CD4-positive, alpha-beta T cell treated with Interferon gamma for 1 hour (primary cell): Measurements from ENCODE around the gene EYA2.

ENCODE experiments used
- DNase-seq: peaks from one replicate; pipeline ENCODE4 v3.0.0-alpha.2; 2020

Gene EYA2

DNA sequence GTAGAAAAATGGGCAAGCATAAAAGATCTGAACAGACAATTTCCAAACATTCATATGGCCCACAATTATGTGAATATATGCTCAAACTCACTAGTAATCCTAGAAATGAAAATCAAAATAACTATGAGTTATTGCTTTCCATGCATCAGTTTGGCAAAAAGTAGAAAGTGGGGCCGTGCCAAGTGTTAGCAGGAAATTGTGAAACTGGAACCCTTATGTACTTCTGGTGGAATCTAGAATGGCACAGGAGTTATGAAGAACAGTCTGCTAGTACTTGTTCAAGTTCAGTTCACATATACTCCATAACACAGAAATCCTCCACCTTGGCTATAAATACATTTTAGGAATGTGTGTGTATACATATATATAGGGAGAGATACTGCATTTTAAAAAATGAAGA lies 89.8 kb downstream of the EYA2 start:
- DNase-seq, result no peak

GRCh38 chr20:46985250-46985649 lies 90.6 kb downstream of the EYA2 start:
- no peak for DNase-seq

GRCh38 chr20:46985671-46986070 lies 91.0 kb downstream of the EYA2 start:
- no peak for DNase-seq

DNA sequence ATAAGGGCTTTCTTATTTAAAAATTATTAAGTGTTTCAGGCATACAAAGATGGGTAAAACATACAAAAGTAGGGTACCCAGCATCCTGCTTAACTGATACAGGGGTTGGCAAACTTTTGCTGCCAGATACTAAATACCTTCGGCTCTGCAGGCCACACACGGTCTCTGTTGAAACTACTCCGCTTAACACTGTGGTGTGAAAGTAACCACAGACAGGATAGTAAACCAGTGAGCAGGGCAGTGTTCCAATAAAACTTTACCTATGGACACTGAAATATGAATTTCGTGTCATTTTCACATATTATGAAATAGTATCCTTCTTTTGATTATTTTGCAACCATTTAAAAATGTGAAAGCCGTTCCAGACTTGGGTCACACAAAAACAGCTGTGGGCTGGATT lies 92.4 kb downstream of the EYA2 start:
- no peak for DNase-seq

GRCh38 chr20:46990017-46990595 lies 95.5 kb downstream of the EYA2 start:
- DNase-seq, result no peak

- DNase-seq, result no peak
Measured at GRCh38 chr20:46990596-46991104, 96.0 kb downstream of the EYA2 start.

DNA sequence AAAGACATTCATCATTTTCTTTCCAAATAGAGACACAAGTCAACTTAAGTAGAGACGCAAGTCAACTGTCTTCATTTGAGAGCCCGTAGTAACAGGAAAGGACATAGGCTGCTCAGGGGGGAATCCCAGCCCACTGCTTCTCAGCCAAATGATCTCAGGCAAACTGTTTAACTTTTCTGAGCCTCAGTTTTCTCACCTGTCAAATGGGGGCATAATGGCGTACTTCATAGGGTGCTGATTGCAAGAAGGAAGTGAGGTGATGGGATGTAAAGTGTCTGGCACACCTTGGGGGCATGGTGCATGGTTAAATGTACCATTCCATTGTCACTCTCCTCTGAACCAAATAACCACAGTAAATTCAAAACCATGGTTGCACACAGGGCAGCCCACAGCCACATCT lies 96.5 kb downstream of the EYA2 start:
- no peak for DNase-seq

DNA sequence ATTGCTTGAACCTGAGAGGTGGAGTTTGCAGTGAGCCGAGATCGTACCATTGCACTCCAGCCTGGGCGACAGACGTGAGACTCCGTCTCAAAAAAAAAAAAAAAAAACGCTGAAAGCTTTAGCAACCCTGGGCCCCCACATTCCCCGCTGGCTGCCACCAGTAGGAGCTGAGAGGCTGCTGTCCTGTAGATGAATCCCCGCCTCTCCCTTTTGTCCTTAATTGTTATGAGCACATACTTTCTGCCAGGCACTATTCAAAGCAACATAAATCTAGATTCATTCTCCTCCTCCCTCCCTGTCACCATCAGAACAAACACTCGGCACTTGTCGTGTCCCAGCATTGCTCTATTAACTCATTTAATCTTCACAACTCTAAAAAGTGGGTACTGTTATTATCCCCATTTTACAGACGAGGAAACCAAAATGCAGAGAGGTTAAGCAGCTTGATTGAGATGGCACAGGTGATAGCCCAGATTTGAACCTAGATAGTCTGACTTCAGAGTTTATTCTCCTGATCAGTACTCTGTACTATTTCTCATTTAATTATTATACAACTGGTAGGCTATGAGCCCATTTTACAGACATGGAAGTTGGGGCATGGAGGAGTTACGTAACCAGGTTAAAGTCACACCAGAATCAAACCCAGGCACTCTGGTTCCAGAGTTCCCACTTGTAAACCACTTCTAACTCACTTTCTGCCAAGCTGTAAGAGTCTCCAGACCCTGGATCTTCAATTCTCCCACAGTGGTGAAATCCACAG lies 97.4 kb downstream of the EYA2 start:
- DNase-seq, result no peak

GRCh38 chr20:46992640-46993035 lies 98.0 kb downstream of the EYA2 start:
- DNase-seq, result no peak

- no peak for DNase-seq
Measured at GRCh38 chr20:46993465-46994095, 98.9 kb downstream of the EYA2 start.

- DNase-seq, result no peak
Measured at GRCh38 chr20:46994341-46994740, 99.7 kb downstream of the EYA2 start.

GRCh38 chr20:46995561-46996142 lies 101.0 kb downstream of the EYA2 start:
- DNase-seq, result no peak

DNA sequence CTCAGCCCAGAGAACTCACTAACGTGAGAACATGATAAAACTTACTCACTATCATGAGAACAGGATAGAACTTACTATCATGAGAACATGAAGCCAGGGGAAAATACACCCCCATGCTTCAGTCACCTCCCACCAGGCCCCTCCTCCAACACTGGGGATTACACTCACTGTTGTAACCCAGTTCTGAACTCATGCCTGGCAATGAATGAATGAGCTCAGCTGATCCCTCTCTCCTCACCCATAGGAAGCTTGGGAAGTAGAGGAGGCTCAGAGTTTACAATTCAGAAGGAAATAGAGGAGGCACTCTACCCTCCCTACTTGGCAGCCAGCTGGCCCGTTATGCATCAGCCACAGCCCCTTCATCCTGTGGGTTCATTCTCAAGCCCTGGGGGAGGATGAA lies 102.5 kb downstream of the EYA2 start:
- DNase-seq, result no peak

- no peak for DNase-seq
Measured at GRCh38 chr20:46998477-46999240, 104.0 kb downstream of the EYA2 start.

DNA sequence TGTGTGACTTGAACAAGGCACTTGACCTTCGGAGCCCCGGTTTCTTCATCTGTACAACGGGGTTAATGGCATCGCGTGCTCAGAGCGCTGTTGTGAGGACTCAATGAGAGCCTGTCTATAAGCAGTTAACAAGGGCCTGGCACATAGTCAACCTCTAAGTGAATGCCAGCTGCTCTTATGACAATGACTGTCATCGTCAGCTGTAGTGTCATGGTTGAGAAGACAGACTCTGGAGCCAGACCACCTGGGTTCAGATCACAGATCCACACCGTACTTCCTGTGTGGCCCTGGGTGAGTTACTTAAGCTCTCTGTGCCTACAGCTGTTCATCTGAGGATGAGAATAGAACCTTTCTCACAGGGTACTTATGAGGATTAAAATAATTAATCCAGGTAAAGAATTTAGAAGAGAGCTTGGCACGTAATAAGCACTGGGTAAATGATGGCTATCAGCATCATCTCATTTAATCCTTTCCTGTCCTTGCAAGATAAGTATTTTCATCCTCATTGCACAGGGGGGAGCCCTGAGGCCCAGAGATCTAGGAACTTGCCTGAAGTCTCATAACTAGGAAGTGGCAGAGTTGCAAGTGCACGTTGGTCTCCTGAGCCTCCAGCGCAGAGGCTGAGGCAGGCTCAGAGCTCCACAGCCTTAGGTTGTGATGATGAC lies 105.3 kb downstream of the EYA2 start:
- DNase-seq, result no peak

DNA sequence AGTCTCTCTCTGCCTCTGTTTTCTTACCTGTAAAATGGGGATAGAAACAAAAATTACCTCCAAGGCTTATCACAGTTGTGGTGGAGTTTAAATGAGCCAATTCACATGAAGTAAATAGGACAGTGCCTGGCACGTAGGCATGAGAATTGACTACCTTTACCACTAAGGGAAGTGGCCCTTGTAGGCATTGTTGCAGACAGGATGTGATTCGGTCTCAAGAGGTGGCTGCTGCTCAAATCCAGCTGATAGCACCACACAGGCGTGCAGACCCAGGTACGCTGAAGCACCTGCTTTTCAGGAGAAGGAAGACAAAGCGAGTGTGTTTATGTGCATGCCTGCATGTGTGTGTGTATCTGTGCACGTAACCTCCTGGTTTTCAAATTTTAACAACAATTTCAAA lies 108.6 kb downstream of the EYA2 start:
- no peak for DNase-seq

GRCh38 chr20:47004179-47004578 lies 109.5 kb downstream of the EYA2 start:
- no peak for DNase-seq

DNA sequence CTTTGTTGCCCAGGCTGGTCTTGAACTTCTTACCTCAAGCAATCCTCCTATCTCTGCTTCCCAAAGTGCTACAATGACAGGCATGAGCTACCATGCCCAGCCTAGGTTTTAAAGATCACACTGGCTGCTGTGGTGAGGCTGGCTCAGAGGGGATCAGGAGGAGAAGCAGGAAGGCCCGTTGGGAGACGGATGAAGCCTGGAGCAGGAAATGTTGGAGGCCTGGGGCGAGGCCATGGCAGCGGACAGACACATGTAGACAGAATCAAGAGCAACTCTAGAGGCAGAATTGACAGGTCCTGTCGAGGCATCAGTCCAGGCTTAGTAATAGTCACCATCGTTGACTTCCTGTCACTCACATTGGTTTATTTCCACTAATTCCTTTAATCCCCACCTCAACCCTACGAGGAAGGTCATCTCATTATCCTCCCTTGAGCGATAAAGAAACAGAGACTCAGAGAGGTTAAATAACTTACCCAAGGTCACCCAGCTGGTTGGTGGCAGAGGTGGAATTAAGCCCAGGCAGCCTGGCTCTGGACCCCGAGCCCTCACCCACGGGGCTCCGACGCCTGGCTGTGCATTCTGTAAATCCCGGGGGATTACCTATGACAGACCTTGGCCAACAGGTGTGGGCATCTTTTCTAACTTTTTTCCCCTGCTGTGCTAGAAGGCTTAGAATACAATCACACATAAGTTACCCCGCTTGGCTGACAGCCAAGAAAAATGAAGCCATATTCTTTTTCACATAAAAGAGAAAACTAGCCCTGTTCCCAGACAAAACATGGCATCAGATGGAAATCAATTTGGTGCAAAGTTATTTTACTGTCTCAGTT lies 113.4 kb downstream of the EYA2 start:
- no peak for DNase-seq

DNA sequence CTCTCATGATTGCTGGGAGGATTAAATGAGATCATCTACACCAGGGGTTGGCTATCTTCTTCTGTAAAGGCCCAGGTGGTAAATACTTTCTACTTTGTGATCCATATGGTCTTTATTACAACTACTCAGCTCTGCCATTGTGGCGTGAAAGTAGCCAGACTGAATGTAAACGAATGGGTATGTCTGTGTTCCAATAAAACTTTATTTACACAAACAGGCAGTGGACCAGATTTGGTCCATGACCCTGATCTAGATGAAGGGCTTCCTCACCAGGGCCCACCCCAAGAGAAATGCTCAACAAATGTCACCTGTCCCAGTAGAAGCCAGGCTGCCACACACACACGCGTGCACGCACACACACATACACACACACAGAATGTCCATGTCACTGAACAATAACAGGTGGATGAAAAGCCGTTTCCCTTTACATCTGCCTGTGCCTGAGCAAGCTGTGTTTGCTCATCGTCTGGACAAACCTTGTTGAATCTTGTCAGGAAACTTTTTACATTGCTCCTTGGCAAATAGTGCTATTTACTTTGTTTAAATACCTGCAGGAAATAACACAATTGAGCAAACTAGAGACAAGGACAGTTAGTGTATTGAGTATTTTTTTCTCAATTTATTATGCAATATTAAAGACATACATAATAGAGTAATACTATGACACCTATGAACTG lies 114.3 kb downstream of the EYA2 start:
- no peak for DNase-seq

GRCh38 chr20:47009784-47010183 lies 115.1 kb downstream of the EYA2 start:
- DNase-seq, result no peak

DNA sequence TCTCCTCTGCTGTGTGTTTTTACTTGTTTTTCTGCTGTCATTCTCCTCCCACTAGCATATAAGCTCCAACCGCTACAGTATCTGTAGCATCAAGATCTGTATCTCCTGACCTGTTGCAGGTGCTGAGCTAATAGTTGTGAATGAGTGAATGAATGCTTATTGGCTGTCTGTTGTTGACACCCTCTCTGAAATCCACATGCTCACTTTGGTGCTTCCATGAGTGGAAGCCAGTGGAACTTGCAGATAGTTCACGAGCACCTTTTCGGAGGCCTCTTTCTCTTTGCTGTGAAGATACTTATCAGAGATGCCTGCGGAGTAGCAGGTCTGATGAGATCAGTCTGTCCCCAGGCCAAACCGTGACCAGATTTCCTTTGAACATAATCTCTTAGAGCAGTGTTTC lies 117.3 kb downstream of the EYA2 start:
- no peak for DNase-seq
